ENCODE data around the gene CHN2.

Gene CHN2

DNA sequence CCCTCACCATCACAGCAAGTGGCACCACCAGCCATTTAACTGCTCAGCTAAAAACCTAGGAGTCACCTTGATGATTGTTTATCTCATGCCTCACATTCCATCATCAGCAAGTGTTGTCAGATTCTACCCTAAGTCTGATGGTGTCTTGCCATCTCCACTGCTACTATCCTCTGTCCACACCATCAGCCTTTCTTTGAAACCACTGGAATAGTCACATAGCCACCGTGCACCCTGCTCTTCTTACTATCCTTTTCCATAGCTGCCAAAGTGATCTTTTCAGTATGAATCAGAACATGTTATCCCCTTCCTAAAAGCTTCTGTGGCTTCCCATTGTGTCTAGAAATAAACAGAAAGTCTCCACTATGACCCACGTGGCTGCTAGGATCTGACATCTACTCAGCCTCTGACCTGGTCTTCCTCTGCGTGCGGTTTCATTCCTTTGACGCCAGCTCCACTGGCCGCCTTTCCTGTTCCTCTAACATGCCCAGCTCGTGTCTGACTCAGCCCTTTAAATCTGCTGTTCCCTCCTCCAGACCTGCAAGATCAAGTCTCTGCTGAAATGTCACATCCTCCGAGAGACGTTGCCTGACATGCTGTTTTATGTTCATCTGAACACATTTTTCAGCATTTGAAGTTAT, 16.5 kb upstream of the CHN2 start:
- no peak overlapping the region for H3K4me3 ChIP-seq (ENCODE audit: low read depth, low read length)
- TF ChIP-seq MAX (IDR thresholded peaks at IDR 0.05; ENCODE audit: low read depth, low read length) (0 out of 2 replicates have a peak, but pooled peaks have one; percentile 26), MYC (IDR thresholded peaks at IDR 0.05; ENCODE audit: low read depth, low read length) (no peak)
- DNase-seq (ENCODE audit: low read depth): peak; percentile 47

DNA sequence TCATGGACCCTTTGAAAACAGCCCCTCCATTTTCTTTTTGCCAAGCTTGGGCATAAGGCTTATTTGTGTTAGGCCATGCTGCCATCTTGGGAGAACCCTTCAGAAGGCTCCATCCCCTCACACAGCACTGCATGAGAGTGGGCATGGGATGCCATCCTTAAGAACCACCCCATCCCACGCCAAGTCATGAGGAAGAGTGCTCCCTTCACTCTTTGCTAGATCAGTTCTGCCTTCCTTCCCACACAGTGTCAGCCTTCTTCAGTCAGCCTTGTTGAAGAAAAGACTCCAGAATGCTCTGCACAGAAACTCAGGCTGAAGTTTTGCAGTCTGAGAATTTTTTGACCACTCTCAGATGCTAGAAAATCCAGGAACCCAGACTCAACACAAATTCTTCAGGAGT, 15.5 kb upstream of the CHN2 start:
- no peak for TF ChIP-seq POLR2A (IDR thresholded peaks at IDR 0.05; ENCODE audit: extremely low read depth, insufficient read length)
- no peak for DNase-seq (ENCODE audit: low read depth)
- no peak overlapping the region for H3K4me3 ChIP-seq (ENCODE audit: low read depth, low read length)

DNA sequence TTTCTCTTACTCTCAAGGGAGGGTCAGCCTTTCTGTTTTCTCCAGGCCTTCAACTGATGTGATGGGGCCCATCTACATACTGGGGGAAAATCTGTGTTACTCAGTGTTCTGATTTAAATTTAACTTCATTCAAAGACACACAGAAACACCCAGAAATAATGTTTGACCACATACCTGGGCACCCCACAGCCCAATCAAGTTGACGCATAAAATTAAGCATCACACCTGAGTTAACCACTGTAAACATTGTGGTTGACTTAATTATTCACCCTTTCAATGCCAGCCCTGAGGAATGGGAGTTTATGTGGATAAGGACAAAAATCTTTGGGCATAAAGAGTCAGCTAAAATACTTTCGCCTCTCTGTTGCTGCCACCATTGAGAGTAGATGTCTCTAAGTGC, 10.0 kb upstream of the CHN2 start:
- DNase-seq (ENCODE audit: low read depth): no peak
- no peak overlapping the region for H3K4me3 ChIP-seq (ENCODE audit: low read depth, low read length)
- TF ChIP-seq MAX (IDR thresholded peaks at IDR 0.05; ENCODE audit: low read depth, low read length) (no peak), MYC (IDR thresholded peaks at IDR 0.05; ENCODE audit: low read depth, low read length) (no peak), POLR2A (IDR thresholded peaks at IDR 0.05; ENCODE audit: extremely low read depth, insufficient read length) (no peak), CTCF (IDR thresholded peaks at IDR 0.05; ENCODE audit: low read depth, low read length) (no peak)

- H3K4me3 ChIP-seq (ENCODE audit: low read depth, low read length): no peak overlapping the region
- DNase-seq (ENCODE audit: low read depth): no peak
- TF ChIP-seq POLR2A (IDR thresholded peaks at IDR 0.05; ENCODE audit: extremely low read depth, insufficient read length): no peak
- no peak for TF ChIP-seq CTCF (IDR thresholded peaks at IDR 0.05; ENCODE audit: low read depth, low read length)
- no peak for TF ChIP-seq MYC (IDR thresholded peaks at IDR 0.05; ENCODE audit: low read depth, low read length)
- no peak for TF ChIP-seq MAX (IDR thresholded peaks at IDR 0.05; ENCODE audit: low read depth, low read length)
Measured at GRCh38 chr7:29185613-29186012, 9.0 kb upstream of the CHN2 start.

- no peak overlapping the region for H3K4me3 ChIP-seq (ENCODE audit: low read depth, low read length)
- DNase-seq (ENCODE audit: low read depth): peak; percentile 54
- no peak for TF ChIP-seq POLR2A (IDR thresholded peaks at IDR 0.05; ENCODE audit: extremely low read depth, insufficient read length)
- TF ChIP-seq CTCF (IDR thresholded peaks at IDR 0.05; ENCODE audit: low read depth, low read length): peak; percentile 89
Measured at GRCh38 chr7:29189743-29190201, 4.8 kb upstream of the CHN2 start.

DNA sequence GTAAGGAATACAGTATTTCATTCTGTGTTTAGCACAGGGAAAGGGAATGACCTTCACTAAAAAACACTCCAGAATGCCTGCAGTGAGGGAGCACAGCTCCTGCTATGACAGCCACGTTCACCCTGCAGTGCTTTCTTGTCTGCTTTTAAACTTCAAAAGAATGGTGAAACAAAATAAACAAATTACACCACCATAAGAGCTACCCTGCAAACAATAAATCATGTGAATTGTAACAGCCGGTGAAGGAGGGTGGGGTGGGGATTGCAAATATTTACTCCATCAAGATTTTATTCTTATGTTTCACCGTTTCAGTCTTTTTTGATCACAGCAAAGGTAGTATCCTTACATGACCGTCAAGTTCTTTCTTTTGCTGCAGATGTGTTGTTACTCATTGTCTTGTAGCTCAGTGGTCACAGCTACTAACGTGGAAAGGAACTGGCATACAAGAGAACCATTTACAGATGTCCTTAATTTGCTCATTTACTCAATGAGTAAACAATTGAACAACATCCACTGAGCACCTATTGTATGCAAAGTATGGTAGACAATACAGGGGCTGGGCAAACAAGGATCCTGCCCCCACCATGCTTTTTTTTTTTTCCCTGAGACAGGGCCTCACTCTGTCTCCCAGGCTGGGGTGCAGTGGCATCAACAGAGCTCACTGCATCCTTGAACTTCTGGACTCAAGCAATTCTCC, 4.1 kb upstream of the CHN2 start:
- TF ChIP-seq MYC (IDR thresholded peaks at IDR 0.05; ENCODE audit: low read depth, low read length) (no peak), MAX (IDR thresholded peaks at IDR 0.05; ENCODE audit: low read depth, low read length) (no peak), POLR2A (IDR thresholded peaks at IDR 0.05; ENCODE audit: extremely low read depth, insufficient read length) (no peak), CTCF (IDR thresholded peaks at IDR 0.05; ENCODE audit: low read depth, low read length) (no peak)
- no peak overlapping the region for H3K4me3 ChIP-seq (ENCODE audit: low read depth, low read length)
- no peak for DNase-seq (ENCODE audit: low read depth)

DNA sequence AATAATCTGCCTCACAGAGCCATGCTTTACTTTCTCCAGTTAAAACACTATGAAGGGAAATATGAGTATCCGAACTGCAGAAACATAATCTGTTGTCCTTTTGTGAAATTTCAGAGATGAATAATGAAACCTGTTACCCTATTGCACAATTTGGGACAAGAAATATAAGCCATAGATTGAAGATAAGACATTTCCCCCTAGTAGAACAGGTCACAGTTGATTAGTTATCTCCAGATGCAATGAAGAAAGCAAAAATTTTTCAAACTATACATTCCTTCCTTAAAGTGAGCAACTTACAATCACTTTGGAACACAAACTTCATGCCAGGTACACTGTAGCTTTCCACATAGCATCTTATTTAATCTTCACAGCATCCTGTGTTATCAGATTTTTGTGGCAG, 2.3 kb upstream of the CHN2 start:
- TF ChIP-seq POLR2A (IDR thresholded peaks at IDR 0.05; ENCODE audit: extremely low read depth, insufficient read length) (no peak), MYC (IDR thresholded peaks at IDR 0.05; ENCODE audit: low read depth, low read length) (no peak)
- H3K4me3 ChIP-seq (ENCODE audit: low read depth, low read length): no peak overlapping the region
- DNase-seq (ENCODE audit: low read depth): no peak
